ENCODE data around the gene CRADD. TPM values are rescaled to one million over a fixed set of nuclear protein-coding genes. Genes with fewer than 3 reads are reported as not detected.

Gene CRADD
- total and polyA plus RNA-seq, 2 donors (not counting 1 experiment from before 2014, with no cell fraction given) = 5.8 to 15.1 TPM

DNA sequence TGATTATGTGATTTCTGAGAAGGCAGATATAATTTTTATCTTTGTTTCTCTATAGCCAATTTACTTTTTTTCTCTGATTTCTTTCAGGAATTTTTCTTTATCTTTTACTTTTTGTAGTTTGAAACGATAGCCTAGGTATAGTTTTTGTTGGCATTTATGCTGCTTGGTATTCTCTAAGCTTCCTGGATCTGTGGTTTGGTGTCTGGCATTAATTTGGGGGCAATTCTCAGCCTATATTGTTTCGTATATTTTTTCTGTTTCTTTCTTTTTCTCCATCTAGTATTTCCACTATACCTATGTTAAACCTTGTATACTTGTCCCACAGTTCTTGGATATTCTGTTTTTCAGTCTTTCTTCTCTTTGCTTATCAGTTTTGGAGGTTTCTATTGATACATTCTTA, 45.0 kb downstream of the CRADD start:
- POLR2A ChIA-PET = no interaction called here
- DNase-seq (no peak), ATAC-seq (ENCODE audit: low read depth) (no peak)
- Mint-ChIP-seq H3K4me1 (peaks cover 9% of the 10 kb centered on the region), H3K27me3 (no peaks in the 10 kb centered on the region), H3K27ac (no peak overlapping the region), H3K9me3 (ENCODE audit: insufficient read depth) (peaks cover 7% of the 10 kb centered on the region), H3K4me3 (no peak overlapping the region)
- CTCF ChIA-PET = interaction anchor here (1.1 kb wide), 1 partner anchor 20 kb away, joined by 3 read pairs; no protein-coding TSS in a partner anchor
- no peak overlapping the region for H3K9ac ChIP-seq (ENCODE audit: low read length)
- H3K4me1 ChIP-seq (ENCODE audit: control insufficient read depth in 2 of 2, insufficient read depth in 2 of 2, low read length in 2 of 2) = no peaks in the 10 kb centered on the region
- intact Hi-C loops (cut with micrococcal nuclease) = no loop called here
- no peaks in the 10 kb centered on the region for H4K20me1 ChIP-seq (ENCODE audit: control insufficient read depth, insufficient read depth, low read length, poor library complexity, severe bottlenecking)
- H3K36me3 ChIP-seq (replicated peaks in 1 of 2; ENCODE audit: control extremely low read depth in 1 of 2, control insufficient read depth in 1 of 2, extremely low read depth in 1 of 2, insufficient read depth in 2 of 2, low read length in 1 of 2) = no peaks in the 10 kb centered on the region
- TF ChIP-seq, protein P1, sequence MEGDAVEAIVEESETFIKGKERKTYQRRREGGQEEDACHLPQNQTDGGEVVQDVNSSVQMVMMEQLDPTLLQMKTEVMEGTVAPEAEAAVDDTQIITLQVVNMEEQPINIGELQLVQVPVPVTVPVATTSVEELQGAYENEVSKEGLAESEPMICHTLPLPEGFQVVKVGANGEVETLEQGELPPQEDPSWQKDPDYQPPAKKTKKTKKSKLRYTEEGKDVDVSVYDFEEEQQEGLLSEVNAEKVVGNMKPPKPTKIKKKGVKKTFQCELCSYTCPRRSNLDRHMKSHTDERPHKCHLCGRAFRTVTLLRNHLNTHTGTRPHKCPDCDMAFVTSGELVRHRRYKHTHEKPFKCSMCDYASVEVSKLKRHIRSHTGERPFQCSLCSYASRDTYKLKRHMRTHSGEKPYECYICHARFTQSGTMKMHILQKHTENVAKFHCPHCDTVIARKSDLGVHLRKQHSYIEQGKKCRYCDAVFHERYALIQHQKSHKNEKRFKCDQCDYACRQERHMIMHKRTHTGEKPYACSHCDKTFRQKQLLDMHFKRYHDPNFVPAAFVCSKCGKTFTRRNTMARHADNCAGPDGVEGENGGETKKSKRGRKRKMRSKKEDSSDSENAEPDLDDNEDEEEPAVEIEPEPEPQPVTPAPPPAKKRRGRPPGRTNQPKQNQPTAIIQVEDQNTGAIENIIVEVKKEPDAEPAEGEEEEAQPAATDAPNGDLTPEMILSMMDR (IDR thresholded peaks at IDR 0.05) = no peak
- TF ChIP-seq EZH2 (IDR thresholded peaks at IDR 0.05; ENCODE audit: borderline replicate concordance, insufficient read depth, low read depth, low read length, poor library complexity, severe bottlenecking) = no peak
- WGBS (ENCODE audit: insufficient coverage) = no CpG with 5 or more reads among the region's 2 CpGs
- no peak overlapping the region for H3K4me3 ChIP-seq (ENCODE audit: control extremely low read depth in 1 of 5, extremely low read depth in 1 of 5, insufficient read depth in 1 of 5, low read depth in 2 of 5, low read length in 4 of 5)
- H3K9me3 ChIP-seq (ENCODE audit: control extremely low read depth in 1 of 3, control insufficient read depth in 2 of 3, insufficient read depth in 1 of 3, low read length in 2 of 3) = peaks cover 0 to 7% (median 3%) of the 10 kb centered on the region in 3 donors
- no peak overlapping the region for H3K4me2 ChIP-seq (replicated peaks; ENCODE audit: low read depth, low read length, poor library complexity, severe bottlenecking)
- H3K27me3 ChIP-seq (replicated peaks in 1 of 4; ENCODE audit: control extremely low read depth in 1 of 4, control insufficient read depth in 3 of 4, insufficient read depth in 4 of 4, low read length in 3 of 4) = no peaks in the 10 kb centered on the region
- H3K27ac ChIP-seq (ENCODE audit: low read length in 2 of 2) = no peak overlapping the region
- peaks cover 16% of the 10 kb centered on the region for H3K79me2 ChIP-seq (ENCODE audit: control insufficient read depth, insufficient read depth, low read length)
- H2AFZ ChIP-seq (ENCODE audit: insufficient read depth, low read depth, low read length, poor library complexity, severe bottlenecking) = no peak overlapping the region

DNA sequence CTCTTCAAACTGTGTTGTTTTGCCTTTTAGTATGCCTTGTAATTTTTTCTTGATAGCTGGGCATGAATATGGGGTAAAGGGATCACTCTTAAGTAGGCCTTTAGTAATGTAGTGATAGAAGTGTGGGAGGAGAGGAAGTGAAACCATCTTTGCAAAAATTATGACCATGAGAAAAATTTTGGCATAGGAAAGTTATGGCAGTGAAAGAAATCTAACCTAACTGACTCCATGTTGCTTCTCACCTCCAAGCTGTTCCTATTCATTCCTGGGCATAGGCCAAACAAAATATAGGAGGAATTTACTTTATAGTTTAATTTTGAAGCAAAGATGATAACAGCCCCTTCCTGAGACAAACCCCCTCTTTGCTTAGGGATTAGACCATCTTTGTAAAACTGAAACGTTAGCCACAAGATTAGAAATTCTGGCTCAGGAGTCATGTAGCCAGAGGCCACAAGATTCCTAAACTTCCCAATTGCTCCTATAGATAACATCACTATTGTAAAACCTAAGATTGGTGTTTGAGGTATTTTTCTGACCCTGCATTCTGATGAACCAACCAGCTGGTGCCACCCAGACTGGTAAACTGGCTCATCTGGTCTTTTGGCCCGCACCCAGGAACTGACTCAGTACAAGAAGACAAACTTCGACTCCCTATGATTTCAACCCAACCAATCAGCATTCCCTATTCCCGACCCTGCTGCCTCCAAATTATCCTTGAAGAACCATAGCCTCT, 45.8 kb downstream of the CRADD start:
- DNase-seq (no peak), ATAC-seq (ENCODE audit: low read depth) (no peak)
- POLR2A ChIA-PET = no interaction called here
- Histone ChIP-seq H3K79me2 (ENCODE audit: control insufficient read depth, insufficient read depth, low read length) (peaks cover 16% of the 10 kb centered on the region), H3K9ac (ENCODE audit: low read length) (no peak overlapping the region), H3K4me2 (replicated peaks; ENCODE audit: low read depth, low read length, poor library complexity, severe bottlenecking) (no peak overlapping the region), H3K36me3 (replicated peaks in 1 of 2; ENCODE audit: control extremely low read depth in 1 of 2, control insufficient read depth in 1 of 2, extremely low read depth in 1 of 2, insufficient read depth in 2 of 2, low read length in 1 of 2) (no peaks in the 10 kb centered on the region), H3K9me3 (ENCODE audit: control extremely low read depth in 1 of 3, control insufficient read depth in 2 of 3, insufficient read depth in 1 of 3, low read length in 2 of 3) (peaks cover 0 to 7% (median 3%) of the 10 kb centered on the region in 3 donors), H3K27ac (ENCODE audit: low read length in 2 of 2) (no peak overlapping the region), H3K4me1 (ENCODE audit: control insufficient read depth in 2 of 2, insufficient read depth in 2 of 2, low read length in 2 of 2) (no peaks in the 10 kb centered on the region), H4K20me1 (ENCODE audit: control insufficient read depth, insufficient read depth, low read length, poor library complexity, severe bottlenecking) (no peaks in the 10 kb centered on the region), H3K4me3 (ENCODE audit: control extremely low read depth in 1 of 5, extremely low read depth in 1 of 5, insufficient read depth in 1 of 5, low read depth in 2 of 5, low read length in 4 of 5) (no peak overlapping the region), H3K27me3 (replicated peaks in 1 of 4; ENCODE audit: control extremely low read depth in 1 of 4, control insufficient read depth in 3 of 4, insufficient read depth in 4 of 4, low read length in 3 of 4) (no peaks in the 10 kb centered on the region), H2AFZ (ENCODE audit: insufficient read depth, low read depth, low read length, poor library complexity, severe bottlenecking) (no peak overlapping the region)
- Mint-ChIP-seq H3K27ac (no peak overlapping the region), H3K4me1 (peaks cover 9% of the 10 kb centered on the region), H3K4me3 (no peak overlapping the region), H3K27me3 (no peaks in the 10 kb centered on the region), H3K9me3 (ENCODE audit: insufficient read depth) (peaks cover 7% of the 10 kb centered on the region)
- 100% methylated on average over 2 of the region's 4 CpGs for WGBS (ENCODE audit: insufficient coverage)
- TF ChIP-seq, protein P1 (IDR thresholded peaks at IDR 0.05) = no peak
- no peak for TF ChIP-seq EZH2 (IDR thresholded peaks at IDR 0.05; ENCODE audit: borderline replicate concordance, insufficient read depth, low read depth, low read length, poor library complexity, severe bottlenecking)
- CTCF ChIA-PET = interaction anchor here (1.1 kb wide), 1 partner anchor 20 kb away, joined by 3 read pairs; no protein-coding TSS in a partner anchor
- intact Hi-C loops (cut with micrococcal nuclease) = no loop called here
